ENCODE measurements around the gene TTLL8.
"Not testable (repeated sequence)": the region's sequence is repeated elsewhere in the genome, so short reads cannot be mapped to it uniquely, and the experiment has no call there.

Gene TTLL8

DNA sequence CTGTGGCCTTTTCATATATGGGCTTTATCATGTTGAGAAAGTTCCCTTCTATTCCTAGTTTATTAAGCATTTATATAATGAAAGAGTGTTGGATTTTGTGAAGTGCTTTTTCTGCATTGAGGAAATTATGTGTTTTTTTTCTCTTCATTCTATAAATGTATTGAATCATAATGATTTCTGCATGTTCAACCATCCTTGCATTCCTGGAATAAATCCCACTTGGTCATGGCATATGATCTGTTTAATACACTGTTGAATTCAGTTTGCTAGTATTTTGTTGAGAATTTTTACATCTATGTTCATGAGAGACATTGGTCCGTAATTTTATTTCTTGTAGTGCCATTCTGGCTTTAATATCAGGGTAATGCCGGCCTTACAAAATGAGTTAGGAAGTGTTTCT is 71.8 kb downstream of the TTLL8 start:
- no peak for DNase-seq (ENCODE audit: low read depth in 2 of 2)

DNA sequence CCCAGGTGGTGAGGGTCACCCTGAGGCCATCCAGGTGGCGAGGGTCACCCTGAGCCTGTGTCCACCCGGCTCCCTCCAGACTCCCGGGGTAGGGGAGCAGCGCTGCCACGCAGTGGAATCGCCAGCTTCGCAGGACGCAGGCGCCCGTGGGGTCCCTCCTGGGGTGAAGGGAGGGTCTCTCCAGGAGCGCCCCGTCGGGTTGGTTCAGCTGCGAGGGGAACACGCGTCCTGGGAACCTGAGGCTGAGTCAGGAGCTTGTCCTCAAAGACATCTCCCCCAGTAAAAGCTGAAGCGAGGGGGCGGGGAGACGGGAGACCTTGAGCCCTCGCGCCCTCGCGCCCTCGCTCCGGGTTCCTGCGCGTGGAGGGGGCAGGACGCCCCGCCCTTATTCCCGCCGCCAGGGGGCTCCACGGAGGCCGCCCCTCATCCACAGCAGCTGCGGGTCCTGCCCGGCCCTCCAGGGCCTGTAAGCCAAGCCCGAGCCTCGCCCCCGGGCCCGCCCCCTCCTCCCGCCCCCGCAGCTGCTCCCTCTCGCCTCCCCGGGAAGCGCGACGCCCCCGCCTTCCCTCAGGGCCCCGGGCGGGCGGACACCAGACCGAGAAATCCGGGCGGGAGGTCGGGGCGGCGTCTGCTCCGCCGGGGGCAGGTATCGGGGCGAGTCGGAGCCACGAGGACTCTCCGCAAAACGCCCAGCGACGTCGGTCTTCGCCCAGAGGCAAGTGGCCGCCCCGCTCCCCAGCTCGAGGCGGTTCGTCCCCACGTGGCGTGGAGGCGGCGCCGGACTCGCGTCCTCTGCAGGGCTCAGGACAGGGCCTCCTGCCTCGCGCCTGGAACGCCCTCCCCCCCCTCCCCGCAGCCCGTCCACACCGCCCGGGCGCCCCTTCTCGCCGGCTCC is 74.7 kb downstream of the TTLL8 start:
- no peak for DNase-seq (ENCODE audit: low read depth in 2 of 2)

DNA sequence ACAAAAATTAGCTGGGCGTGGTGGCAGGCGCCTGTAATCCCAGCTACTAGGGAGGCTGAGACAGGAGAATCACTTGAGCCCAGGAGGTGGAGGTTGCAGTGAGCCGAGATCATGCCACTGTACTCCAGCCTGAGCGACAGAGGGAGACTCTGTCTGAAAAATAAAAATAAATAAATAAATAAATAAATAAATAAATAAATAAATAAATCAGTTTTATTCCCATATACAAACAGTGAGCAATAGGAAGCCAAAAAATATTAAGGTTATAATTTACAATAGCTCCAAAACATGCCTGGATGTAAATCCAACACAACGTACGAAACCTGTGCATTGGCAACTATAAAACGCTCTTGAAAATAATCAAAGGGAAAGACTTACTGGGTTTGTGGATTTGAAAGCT is 76.3 kb downstream of the TTLL8 start:
- not testable (repeated sequence) for DNase-seq (ENCODE audit: low read depth in 2 of 2)

DNA sequence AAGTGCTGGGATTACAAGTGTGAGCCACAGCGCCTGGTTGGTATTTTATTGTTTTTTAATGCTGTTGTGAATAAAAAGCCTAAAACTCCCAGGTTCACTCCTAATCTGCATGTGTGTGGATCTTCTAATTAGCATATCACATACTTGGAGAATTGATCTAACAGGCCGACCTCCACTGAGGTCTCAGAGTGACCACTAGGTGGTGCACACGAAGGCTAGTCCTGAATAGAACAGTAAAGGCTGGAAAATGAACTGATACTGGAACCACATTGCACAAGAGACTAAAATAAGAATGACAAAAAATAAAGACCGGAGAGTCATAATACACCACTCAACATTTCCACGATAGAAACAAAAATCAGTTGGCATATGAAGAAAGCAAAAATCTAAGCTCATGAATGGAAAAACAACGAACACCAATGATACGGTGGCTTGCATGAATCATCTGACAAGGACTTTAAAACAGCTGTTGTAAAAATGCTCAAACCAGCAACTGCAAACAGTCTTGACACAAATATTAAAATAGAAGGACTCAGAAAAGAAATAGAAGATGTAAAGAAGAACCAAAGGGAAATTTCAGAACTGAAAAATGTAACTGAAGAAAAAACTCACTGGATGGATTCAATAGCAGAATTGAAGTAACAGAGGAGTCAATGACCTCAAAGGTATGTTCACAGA is 78.4 kb downstream of the TTLL8 start:
- no peak for DNase-seq (ENCODE audit: low read depth in 2 of 2)

DNA sequence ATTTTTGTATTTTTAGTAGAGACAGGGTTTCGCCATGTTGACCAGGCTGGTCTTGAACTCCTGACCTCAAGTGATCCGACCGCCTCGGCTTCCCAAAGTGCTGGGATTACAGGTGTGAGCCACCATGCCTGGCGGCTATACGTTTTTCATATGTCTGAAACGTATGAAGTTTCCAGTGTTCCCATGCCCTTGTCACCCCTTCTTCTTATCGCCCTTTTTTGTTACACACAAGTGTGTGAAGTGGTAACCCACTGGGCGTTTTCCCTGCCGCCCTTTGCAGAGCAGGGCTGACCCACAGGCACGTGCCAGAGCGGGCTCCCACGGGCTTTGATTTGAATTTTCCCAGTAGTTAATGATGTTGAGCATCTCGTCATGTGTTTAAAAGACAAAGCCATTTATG is 80.5 kb downstream of the TTLL8 start:
- no peak for DNase-seq (ENCODE audit: low read depth in 2 of 2)

DNA sequence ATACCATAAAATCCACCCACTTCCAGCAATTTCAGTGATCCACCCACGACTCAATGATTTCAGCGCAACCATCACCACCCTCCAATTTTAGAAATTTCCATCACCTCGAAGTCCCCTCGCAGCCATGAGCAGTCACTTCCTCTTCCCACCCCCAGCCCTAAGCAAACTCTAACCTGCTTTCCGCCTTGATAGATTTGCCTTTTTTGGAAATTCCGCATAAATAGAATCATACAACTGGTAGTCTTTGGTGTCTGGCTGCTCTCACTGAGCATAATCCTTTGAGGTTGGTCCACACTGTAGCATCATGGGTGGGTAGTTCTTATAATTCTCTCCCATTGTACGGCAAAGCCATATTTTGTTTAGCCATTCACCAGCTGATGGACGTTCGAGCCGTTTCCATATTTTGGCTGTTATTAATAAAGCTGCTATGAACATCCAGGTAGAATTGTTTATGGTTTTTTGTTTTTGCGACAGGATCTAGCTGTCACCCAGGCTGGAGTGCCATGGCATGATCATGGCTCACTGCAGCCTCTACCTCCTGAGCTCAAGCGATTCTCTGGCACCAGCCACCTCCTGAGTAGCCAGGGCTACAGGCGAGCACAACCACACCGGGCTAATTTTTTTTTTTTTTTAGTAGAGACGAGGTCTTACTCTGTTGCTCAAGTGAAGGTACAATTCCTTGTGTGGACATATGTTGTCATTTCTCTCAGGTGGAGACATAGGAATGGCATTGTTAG is 81.5 kb downstream of the TTLL8 start:
- peak; percentile 56 to 67 for DNase-seq (ENCODE audit: low read depth in 2 of 2)

- DNase-seq (ENCODE audit: low read depth in 2 of 2): peak; percentile 57 to 62
Measured at GRCh38 chr22:49975543-49976389, 82.3 kb downstream of the TTLL8 start.

- no peak for DNase-seq (ENCODE audit: low read depth in 2 of 2)
Measured at GRCh38 chr22:49973018-49973961, 84.8 kb downstream of the TTLL8 start.

DNA sequence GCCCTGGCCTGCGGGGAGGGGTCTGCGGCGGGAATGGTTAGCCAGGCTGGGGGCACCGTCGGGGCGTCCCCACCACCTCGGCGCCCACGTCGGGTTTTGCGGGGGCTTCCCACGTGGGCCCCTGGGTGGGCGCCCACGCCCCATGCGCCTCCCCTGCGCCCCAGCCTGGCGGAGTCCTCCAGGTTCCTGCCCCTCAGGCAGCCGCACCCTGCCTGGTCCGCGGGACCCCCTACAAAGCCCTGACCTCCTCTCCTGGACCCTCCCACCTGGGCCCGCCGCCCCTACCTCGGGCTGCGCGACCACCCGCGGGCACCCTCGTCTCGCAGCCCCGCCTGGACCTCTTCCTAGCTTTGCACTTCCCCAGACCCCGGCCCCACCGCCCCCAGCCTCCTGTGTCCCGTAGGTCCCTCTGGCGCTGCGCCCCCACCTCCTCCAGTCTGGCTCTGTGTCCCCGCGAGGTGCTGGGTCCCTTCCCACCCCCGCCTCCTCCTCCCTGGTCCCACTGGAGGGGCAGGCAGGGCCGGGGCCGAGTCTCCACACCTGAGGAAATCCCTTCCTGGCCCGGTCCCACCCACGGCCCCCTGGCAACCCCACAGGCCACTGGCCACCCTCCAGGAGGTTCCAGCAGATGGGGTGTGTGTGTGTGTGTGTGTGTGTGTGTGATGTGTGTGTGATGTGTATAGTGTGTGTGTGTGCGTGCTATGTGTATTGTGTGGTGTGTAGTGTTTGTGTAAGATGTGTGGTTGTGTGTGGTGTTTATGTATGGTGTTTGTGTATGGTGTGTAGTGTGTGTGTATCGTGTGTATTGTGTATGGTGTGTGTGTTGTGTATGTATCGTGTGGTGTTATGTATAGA is 85.7 kb downstream of the TTLL8 start:
- DNase-seq (ENCODE audit: low read depth in 2 of 2): no peak

- DNase-seq (ENCODE audit: low read depth in 2 of 2): peak; percentile 72 to 74
Measured at GRCh38 chr22:49971232-49972162, 86.6 kb downstream of the TTLL8 start.

DNA sequence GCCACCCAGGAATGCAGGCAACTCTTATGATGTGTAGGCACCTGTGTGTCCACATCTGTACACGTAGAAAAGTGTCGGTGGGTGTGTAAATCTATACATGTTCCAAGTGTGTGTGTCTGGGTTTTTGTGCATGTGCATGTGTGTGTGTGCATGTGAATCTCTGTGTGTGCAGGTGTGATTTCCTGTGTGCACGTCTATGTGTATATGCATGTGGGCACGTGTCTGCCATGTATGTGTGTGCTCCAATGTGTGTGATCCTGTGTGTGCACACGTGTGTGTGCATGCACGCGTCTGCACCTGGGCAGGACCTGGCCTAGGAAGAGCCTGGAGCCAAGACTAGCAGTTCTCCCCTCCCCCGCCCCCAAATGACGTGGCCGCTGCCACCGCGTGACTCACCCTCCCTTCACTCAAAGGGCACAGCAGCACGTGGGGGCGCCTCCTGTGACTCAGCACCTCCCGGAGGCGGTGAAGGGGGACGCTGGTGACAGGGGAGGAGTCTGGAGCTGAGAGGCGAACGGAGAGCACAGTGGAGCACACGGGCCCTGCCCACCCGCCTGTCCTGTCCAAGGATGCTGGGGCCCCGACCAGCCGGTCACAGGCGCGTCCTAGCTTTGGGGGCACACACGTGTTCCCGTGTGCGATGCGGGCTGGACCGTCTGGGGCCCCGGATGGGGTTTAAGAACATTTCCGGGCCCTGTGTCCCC is 87.4 kb downstream of the TTLL8 start:
- peak; percentile 97 to 99 for DNase-seq (ENCODE audit: low read depth in 2 of 2)

DNA sequence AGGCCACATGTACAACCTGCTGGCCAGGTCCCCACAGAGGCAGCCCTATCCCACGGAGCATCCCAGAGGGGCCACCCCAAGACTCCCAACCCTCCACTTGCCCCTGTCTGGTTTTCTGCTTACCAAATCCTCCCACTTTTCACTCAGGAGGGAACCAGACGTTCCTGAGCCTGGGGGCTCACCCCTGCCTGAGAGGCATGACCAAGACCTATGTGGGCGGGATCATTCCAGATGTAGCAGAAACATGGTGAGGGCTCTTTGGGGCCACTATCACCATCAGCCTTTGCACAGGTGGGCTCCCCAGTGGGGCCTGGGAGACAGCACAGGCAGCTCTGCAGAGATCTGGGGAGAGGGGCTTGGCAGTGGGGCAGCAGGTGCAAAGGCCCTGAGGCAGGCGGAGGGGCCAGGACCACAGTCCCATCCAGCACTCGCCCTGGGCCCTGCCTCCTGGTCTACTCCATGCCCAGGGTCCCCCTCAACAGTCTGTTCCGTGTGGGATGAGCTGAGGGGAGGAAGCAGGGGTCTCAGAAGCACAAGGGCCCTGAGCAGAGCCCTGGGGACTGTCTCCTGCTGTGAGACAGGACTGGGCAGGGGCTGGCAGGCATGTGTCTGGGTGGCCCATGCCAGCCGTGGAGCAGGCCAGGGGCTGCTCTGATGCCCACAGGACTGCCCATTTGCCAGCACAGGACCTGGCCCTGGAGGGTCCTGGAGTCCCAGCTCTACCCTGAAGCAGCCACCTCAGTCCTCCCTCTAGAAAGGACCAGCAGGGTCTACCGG is 88.2 kb downstream of the TTLL8 start:
- no peak for DNase-seq (ENCODE audit: low read depth in 2 of 2)

DNA sequence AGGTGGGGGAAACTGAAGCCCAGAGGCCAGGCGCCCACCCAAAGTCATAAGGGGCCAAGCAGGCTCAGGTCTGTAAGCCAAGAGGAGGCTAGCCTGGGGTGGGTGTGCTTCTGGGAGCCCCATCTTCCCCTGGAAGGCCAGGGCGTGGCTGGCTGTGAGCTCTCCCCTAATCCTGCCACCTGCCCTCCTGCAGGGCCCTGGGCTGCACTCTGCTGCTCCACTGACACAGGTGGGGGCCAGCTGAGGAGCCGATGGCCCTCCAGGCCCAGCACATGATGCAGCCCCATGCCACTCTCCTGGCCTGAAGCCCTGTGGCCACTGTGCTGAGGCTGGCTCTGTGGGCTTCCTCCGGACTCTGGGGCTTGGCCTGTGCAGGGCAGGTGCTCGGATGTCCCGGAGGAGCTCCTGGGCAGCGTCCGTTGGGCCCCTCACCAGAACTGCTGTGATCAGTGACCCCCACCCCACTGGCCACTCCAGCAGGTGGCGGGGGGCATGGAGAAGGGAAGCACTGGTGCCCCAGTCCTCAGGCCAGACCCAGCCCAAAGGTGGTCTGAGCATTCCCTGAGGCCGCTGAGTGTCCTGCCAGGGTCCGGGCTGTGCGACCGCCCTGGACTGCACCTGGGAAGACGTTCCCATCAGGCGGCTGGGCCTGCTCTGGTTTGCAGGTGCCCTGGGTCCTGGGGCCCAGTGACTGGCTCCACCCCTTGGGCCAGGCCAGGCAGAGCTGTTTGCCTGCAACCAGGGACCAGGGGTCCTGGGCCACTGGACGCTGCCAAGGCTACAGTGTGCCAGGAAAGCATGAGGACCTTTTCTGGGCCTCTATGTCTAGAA is 89.1 kb downstream of the TTLL8 start:
- no peak for DNase-seq (ENCODE audit: low read depth in 2 of 2)

Measured in stimulated activated CD4-positive, alpha-beta T cell treated with anti-CD3 and anti-CD28 coated beads, Interleukin-15, amount 100 ng/mL, for 48 hours (primary cell).